ENCODE measurements around the gene FAM167B. TPM values are rescaled to one million over a fixed set of nuclear protein-coding genes. Genes with fewer than 3 reads are reported as not detected.

Gene FAM167B
- total RNA-seq, 2 experiments from 2014 or later, result 0.58 to 0.87 TPM

DNA sequence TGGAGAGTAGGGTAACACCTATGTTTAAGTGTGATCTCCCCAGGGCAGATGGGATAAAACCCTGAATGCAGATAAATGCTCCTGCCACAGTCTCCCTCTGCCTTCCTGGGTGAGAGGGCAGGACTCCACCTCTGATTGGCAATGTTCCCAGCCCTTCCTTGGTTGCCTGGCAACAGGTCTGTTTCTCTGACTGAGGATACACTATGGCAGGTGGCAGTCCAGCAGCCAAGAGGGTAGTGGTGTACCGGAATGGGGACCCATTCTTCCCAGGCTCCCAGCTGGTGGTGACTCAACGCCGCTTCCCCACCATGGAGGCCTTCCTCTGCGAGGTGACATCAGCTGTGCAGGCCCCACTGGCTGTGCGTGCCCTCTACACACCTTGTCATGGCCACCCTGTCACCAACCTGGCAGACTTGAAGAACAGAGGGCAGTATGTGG, 38.1 kb upstream of the FAM167B start, which contains the start of gene DCDC2B:
DCDC2B (plus strand) TSS at position 199 of the 438 bp plus-strand sequence; CDS start at position 204, 5 bp downstream.
- no peaks in the 10 kb centered on the region for H3K27me3 Mint-ChIP-seq
- H3K27ac Mint-ChIP-seq, result peak within 1 kb of the TSS; percentile 36
- ChIA-PET POLR2A (no interaction called here), CTCF (no interaction called here)
- H3K4me1 Mint-ChIP-seq, result peaks cover 24% of the 10 kb centered on the region
- H3K9me3 Mint-ChIP-seq, result no peaks in the 10 kb centered on the region
- no peak within 1 kb of the TSS for H3K4me3 Mint-ChIP-seq
- no peak for DNase-seq
- peaks cover 12% of the 10 kb centered on the region for H3K36me3 Mint-ChIP-seq (ENCODE audit: low read depth)

DNA sequence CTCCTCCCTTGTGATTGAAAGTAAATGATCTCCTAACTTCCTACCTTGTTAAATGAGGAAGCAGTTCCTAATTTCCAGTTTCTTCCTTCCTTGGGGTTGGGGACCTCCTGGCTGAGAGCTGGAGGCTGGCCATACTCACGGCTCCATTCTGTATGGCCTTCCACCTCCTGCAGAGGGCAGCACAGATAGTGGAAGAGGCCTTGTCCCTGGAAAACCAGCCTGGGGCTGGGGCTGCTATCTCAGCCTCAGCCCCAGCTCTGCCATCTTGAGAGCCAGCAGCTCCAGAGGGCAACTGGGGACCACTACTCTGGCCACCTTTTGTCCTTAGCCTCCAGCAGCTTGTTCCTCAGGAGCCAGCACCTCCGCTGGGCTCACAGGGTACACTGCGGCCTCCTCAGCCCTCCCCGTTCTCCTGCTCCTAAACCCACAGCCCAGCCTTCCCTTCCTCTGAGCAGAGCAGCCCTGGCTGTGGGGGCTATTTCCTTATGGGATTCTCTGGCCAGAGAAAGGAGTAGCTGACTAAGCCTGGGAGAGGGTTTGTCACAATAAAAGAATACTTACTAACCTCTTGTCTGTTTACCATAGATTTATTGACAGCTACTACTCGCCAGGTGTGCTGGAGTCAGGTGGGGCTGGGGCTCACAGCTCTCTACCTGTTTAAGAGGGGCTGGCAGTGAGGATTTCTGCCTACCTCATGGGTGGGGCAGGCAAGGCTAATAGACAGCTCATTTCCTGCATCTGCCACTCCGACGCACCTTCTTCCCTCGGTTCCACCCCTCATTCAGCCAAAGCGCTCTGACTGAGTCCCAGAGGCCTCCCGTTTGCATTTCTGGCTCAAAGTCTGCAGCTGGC, 31.2 kb upstream of the FAM167B start:
- no peaks in the 10 kb centered on the region for H3K9me3 Mint-ChIP-seq
- H3K27ac Mint-ChIP-seq, result peak overlapping the region; percentile 80
- peaks cover 5% of the 10 kb centered on the region for H3K36me3 Mint-ChIP-seq (ENCODE audit: low read depth)
- ChIA-PET POLR2A (interaction anchor here (0.6 to 1.2 kb wide), 6 partner anchors 16 to 120 kb away, joined by 3 to 6 read pairs (median 4); partner anchors contain the start of genes CCDC28B, MARCKSL1 and TXLNA), CTCF (interaction anchor here (0.5 to 2.6 kb wide), 36 partner anchors 9 to 277 kb away, joined by 3 to 19 read pairs (median 5); partner anchors contain the start of genes CCDC28B, HDAC1, IQCC and LCK)
- DNase-seq, result peak; percentile 74
- H3K4me1 Mint-ChIP-seq, result peaks cover 26% of the 10 kb centered on the region
- no peaks in the 10 kb centered on the region for H3K27me3 Mint-ChIP-seq
- no peak overlapping the region for H3K4me3 Mint-ChIP-seq

DNA sequence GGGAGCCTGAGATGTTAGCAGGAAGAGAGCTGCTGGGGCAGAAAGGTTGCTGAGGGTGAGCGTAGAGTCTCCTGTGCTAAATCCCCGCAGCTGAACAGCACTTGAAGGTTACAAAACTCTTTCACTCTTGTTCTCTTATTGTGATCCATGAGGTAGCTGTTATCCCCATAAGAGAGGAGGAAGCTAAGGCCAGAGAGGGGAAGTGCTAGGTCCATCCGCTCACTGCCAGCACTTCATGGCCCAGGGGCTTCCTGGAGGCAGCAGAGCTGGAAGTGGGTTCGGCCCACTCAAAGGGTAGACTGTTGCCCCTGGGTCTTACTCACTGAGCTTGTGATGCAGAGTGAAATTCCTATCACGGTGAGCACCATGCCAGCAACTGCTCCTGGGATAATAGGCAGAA, 30.5 kb upstream of the FAM167B start:
- CTCF ChIA-PET, result interaction anchor here (0.6 to 2.6 kb wide), 20 partner anchors 10 to 204 kb away, joined by 3 to 19 read pairs (median 6); partner anchors contain the start of genes CCDC28B, IQCC, LCK and MARCKSL1
- Mint-ChIP-seq H3K36me3 (ENCODE audit: low read depth) (peaks cover 5% of the 10 kb centered on the region), H3K4me3 (no peak overlapping the region), H3K4me1 (peaks cover 33% of the 10 kb centered on the region), H3K27me3 (no peaks in the 10 kb centered on the region), H3K9me3 (no peaks in the 10 kb centered on the region), H3K27ac (no peak overlapping the region)
- no peak for DNase-seq
- POLR2A ChIA-PET, result interaction anchor here (0.6 to 1.2 kb wide), 3 partner anchors 10 to 119 kb away, joined by 3 to 4 read pairs (median 4); partner anchors contain the start of genes MARCKSL1 and TXLNA

DNA sequence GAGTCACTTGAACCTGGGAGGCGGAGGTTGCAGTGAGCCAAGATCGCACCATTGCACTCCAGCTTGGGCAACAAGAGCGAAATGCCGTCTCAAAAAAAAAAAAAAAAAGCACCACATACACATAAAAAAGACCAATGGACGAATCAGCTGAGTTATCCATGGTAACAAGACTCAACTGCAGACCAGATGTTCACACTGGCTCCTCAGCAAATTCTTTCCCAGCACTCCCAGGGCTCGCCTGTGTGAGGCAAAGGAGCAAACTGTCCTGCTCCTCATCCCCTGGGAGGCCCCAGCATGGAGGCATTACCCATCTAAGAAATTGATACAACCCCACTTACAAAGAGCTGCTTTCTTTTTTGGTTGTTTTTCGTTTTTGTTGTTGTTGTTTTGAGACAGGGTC, 28.0 kb upstream of the FAM167B start:
- CTCF ChIA-PET, result interaction anchor here (0.7 kb wide), 1 partner anchor 134 kb away, joined by 3 read pairs; no protein-coding TSS in a partner anchor
- H3K27ac Mint-ChIP-seq, result no peak overlapping the region

DNA sequence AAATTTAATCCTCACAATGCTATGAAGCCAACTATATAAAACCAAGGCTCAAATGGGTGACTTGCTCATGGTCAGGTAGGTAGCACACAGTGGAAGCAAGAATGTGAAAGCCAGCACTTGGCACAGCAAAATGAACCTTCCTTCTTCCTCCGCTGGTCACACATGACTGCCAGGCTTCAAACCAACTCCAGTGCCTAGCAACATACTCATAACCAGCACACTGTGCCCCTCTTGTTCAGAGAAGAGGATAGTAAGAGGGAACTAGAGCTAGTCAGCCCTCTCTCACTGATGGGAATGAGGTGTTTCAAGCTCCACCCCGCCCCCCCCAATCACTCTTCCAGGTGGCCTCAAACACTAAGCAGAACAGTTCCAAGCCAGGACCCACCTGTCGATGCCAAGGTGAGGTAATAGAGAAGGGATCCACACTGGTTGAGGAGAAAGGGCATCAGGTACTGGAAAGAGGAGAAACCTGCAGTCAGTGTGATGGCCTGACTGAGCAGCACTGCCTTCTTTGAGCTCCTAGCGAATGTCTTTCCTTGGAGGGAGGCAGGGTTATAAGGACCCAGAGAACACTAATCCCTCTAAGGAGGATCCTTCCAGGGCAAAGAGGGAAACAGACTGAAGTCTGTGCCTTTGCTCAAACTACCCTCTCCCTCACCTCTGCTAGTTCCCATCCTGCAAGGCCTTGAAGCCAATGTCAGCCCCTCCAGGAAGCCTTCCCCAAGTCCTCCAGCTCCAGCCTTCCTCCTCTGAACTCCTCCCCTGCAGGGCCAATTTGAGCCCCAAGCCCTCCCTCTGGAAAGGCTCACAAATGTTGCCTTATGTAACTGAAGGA, 26.1 kb upstream of the FAM167B start:
- peaks cover 20% of the 10 kb centered on the region for H3K36me3 Mint-ChIP-seq (ENCODE audit: low read depth)
- H3K4me1 Mint-ChIP-seq, result peaks cover 49% of the 10 kb centered on the region
- H3K9me3 Mint-ChIP-seq, result no peaks in the 10 kb centered on the region
- H3K27ac Mint-ChIP-seq, result peak overlapping the region; percentile 97
- CTCF ChIA-PET, result interaction anchor here (0.8 to 1.4 kb wide), 3 partner anchors 9 to 27 kb away, joined by 3 to 5 read pairs (median 4); no protein-coding TSS in a partner anchor
- H3K27me3 Mint-ChIP-seq, result no peaks in the 10 kb centered on the region
- DNase-seq, result no peak
- peak overlapping the region; percentile 99 for H3K4me3 Mint-ChIP-seq
- POLR2A ChIA-PET, result no interaction called here

More for the DNA sequence above, 28.0 kb upstream of the FAM167B start:
- Mint-ChIP-seq H3K4me3 (no peak overlapping the region), H3K9me3 (no peaks in the 10 kb centered on the region), H3K36me3 (ENCODE audit: low read depth) (peaks cover 12% of the 10 kb centered on the region), H3K4me1 (peaks cover 48% of the 10 kb centered on the region), H3K27me3 (no peaks in the 10 kb centered on the region)
- DNase-seq, result no peak
- POLR2A ChIA-PET, result interaction anchor here (0.7 kb wide), 1 partner anchor 1260 kb away, joined by 6 read pairs; no protein-coding TSS in a partner anchor

DNA sequence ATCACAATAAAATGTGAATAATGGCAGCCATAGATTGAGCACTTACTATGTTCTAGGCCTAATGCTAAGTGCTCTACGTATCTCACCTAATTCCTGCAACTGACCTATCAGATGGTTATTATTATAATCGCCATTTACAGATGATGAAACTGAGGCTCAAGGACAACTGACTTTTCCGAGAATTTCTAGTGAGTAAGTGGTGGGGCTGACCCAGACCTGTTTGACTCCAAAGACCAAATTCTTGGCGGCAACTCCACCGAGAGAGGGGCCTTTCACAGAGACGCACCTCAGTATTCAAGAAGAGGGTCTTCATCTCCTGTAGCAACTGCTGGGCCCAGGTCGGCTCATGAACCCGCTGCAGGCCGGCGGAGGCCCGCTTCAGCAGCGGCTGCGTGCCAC, 25.4 kb upstream of the FAM167B start:
- Mint-ChIP-seq H3K9me3 (no peaks in the 10 kb centered on the region), H3K36me3 (ENCODE audit: low read depth) (peaks cover 24% of the 10 kb centered on the region)

DNA sequence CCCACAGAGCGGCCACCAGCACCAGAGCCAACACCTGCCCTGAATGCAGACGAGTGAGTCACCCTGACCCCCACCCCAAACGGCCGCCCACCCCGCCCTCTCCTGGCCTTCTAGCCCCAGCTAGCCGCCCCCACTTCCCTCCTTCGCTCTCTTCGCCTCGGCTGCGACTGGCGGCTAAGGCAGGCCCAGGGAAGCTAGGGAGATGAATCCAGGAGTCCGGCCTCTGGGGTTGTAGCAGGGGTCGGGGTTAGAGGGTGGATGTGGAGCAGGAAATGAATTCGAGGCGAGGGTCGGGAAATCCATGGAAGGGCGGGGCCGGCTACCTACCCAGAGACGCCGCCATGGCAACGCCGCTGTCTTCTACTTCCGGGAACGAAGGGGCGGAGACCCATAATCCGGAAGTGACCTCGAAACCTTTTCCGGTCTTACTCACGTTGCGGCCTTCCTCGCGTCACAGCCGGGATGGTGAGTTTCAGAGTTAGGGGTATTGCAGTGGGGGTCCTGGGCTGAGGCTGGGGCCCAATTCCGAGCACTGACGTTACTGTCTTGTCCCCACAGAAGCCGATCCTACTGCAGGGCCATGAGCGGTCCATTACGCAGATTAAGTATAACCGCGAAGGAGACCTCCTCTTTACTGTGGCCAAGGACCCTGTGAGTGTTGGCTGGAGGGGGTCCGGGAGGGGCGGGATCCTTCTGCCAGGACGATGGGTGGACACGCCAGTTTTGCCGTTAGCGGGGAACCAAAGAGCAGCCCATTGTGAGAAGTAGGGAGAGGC, 24.9 kb upstream of the FAM167B start, which contains the start of the genes EIF3I and TMEM234:
EIF3I (plus strand) TSS at position 428 of the 776 bp plus-strand sequence; CDS start at position 463, 35 bp downstream.
TMEM234 (minus strand) TSS at position 374 of the 776 bp plus-strand sequence; CDS start at position 343, 31 bp downstream.
- Mint-ChIP-seq H3K4me3 (peak within 1 kb of the TSS; percentile 99), H3K36me3 (ENCODE audit: low read depth) (peaks cover 24% of the 10 kb centered on the region), H3K27me3 (no peaks in the 10 kb centered on the region), H3K27ac (peak within 1 kb of the TSS; percentile 97), H3K4me1 (peaks cover 43% of the 10 kb centered on the region), H3K9me3 (no peaks in the 10 kb centered on the region)
- peak; percentile 96 for DNase-seq
- ChIA-PET POLR2A (no interaction called here), CTCF (interaction anchor here (0.6 to 1.4 kb wide), 2 partner anchors 37 to 476 kb away, joined by 3 to 5 read pairs; no protein-coding TSS in a partner anchor)

More for the DNA sequence above, 25.4 kb upstream of the FAM167B start:
- ChIA-PET CTCF (interaction anchor here (1.4 kb wide), 2 partner anchors 15 to 27 kb away, joined by 4 to 5 read pairs; no protein-coding TSS in a partner anchor), POLR2A (no interaction called here)
- Mint-ChIP-seq H3K4me3 (peak overlapping the region; percentile 99), H3K27me3 (no peaks in the 10 kb centered on the region), H3K27ac (peak overlapping the region; percentile 97), H3K4me1 (peaks cover 46% of the 10 kb centered on the region)
- DNase-seq, result no peak

DNA sequence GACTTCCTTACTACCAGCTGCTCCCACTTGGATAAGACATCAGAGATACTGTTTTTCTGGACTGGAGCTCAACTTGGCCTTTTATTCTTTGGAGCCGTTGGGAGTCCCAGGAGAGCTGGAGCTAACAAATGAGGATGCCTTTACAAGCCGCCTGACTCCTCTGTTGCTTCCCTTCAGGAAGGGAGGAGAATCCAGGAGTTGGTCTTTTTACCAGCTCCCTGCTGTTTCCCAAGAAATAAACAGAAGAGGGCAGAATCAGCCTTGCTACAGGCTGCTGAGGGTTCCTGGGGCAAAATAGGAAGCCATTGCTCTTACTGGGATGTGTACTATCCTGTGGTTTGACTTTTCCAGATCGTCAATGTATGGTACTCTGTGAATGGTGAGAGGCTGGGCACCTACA, 23.3 kb upstream of the FAM167B start:
- Mint-ChIP-seq H3K9me3 (no peaks in the 10 kb centered on the region), H3K4me1 (peaks cover 46% of the 10 kb centered on the region), H3K4me3 (peak overlapping the region; percentile 99), H3K27me3 (no peaks in the 10 kb centered on the region), H3K27ac (peak overlapping the region; percentile 97), H3K36me3 (ENCODE audit: low read depth) (peaks cover 39% of the 10 kb centered on the region)
- DNase-seq, result no peak
- ChIA-PET CTCF (interaction anchor here (0.8 to 1.4 kb wide), 5 partner anchors 17 to 170 kb away, joined by 3 to 5 read pairs (median 4); partner anchors contain the start of gene BSDC1), POLR2A (no interaction called here)

DNA sequence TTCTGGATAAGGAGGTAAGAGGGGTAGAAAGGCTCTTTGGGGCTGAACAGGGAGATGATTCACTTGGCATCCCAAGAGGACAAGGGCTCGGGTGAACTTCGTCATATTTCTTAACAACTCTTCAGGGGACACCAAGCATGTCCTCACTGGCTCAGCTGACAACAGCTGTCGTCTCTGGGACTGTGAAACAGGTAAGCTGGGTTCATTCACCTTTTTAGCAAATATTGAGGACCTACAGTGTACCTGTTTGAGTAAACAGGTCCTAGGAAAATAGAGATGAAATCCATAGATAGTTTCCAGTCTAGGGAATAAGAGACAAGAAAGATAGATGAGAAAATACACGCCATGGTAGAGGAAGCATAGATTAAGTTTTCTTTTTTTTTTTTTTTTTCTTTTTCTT, 22.7 kb upstream of the FAM167B start:
- no peak for DNase-seq
- Mint-ChIP-seq H3K27me3 (no peaks in the 10 kb centered on the region), H3K36me3 (ENCODE audit: low read depth) (peaks cover 40% of the 10 kb centered on the region), H3K4me3 (peak overlapping the region; percentile 42), H3K27ac (peak overlapping the region; percentile 97), H3K4me1 (peaks cover 46% of the 10 kb centered on the region), H3K9me3 (no peaks in the 10 kb centered on the region)
- ChIA-PET POLR2A (no interaction called here), CTCF (interaction anchor here (1.0 to 1.1 kb wide), 2 partner anchors 17 to 70 kb away, joined by 3 to 4 read pairs; no protein-coding TSS in a partner anchor)

DNA sequence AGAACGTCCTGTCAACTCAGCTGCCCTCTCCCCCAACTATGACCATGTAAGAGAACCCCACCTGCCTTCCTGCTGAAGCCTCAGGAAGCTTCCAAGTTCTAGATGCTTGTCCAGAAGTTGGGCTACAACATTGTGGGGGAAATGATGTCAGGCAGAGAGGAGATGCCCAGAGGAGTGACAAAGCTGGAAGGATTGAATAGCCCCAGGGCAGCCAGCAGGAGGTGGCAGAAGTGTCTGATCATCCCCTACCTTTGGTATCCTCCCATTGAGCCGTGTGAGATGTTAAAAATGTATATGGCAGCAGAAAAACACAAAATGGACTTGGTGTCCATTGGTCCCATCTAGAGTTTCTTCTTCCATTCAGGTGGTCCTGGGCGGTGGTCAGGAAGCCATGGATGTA, 18.3 kb upstream of the FAM167B start:
- peaks cover 15% of the 10 kb centered on the region for H3K4me1 Mint-ChIP-seq
- CTCF ChIA-PET, result interaction anchor here (0.8 to 4.7 kb wide), 4 partner anchors 10 to 20 kb away, joined by 3 to 25 read pairs (median 6); no protein-coding TSS in a partner anchor
- H3K9me3 Mint-ChIP-seq, result no peaks in the 10 kb centered on the region
- H3K27me3 Mint-ChIP-seq, result no peaks in the 10 kb centered on the region
- DNase-seq, result no peak
- POLR2A ChIA-PET, result interaction anchor here (0.8 kb wide), 1 partner anchor 12 kb away, joined by 3 read pairs; no protein-coding TSS in a partner anchor
- no peak overlapping the region for H3K27ac Mint-ChIP-seq
- H3K4me3 Mint-ChIP-seq, result no peak overlapping the region
- H3K36me3 Mint-ChIP-seq (ENCODE audit: low read depth), result peaks cover 35% of the 10 kb centered on the region

DNA sequence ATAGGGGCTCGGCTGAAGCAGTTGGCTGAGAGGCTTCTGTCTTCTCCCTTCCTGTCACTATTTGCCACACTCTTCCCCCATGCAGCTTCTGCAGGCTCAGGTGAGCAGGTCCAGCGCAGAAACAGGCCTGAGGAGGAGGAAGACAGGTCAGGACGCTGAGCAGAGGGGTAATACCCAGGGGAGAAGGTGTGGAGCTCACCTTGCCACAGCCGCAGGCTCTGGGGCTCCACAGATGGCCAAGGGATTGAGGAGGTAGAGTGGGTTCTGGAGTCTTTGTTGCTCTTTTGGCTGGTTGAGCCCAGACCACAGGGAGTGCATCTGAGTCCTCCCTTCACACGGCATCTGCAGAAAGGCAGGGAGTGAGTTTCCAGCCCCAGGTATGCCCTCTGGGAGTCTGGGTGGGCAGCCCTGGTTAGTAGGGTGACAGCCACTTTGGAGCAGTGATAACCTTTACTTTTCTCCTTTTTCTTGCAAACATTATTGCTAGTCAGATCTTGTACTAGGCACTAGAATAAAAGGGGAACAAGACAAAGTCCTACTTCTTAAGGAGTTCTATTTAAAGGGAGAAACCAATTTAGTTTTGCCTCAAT, 15.1 kb upstream of the FAM167B start:
- POLR2A ChIA-PET, result no interaction called here
- Mint-ChIP-seq H3K27ac (no peak overlapping the region), H3K4me3 (no peak overlapping the region)

More for the DNA sequence above, 15.1 kb upstream of the FAM167B start:
- no peaks in the 10 kb centered on the region for H3K9me3 Mint-ChIP-seq
- no peaks in the 10 kb centered on the region for H3K27me3 Mint-ChIP-seq
- CTCF ChIA-PET, result interaction anchor here (0.6 to 1.4 kb wide), 4 partner anchors 9 to 89 kb away, joined by 3 read pairs; no protein-coding TSS in a partner anchor
- peaks cover 3% of the 10 kb centered on the region for H3K4me1 Mint-ChIP-seq
- peaks cover 20% of the 10 kb centered on the region for H3K36me3 Mint-ChIP-seq (ENCODE audit: low read depth)
- no peak for DNase-seq
